SK-N-SH (cell line): ENCODE measurements around the gene RHNO1. TPM values are rescaled to one million over a fixed set of nuclear protein-coding genes. Genes with fewer than 3 reads are reported as not detected.

Experiments used
- CTCF ChIA-PET: fragments of 300-600, 350-600 bp; formaldehyde crosslinking; extraction: SDS; loops from one replicate; lab custom pipeline; 2021; lab: Yijun Ruan, JAX
- POLR2A ChIA-PET: fragments of 350-600 bp; sonication (Branson Sonifier 250); formaldehyde crosslinking; extraction: SDS; loops from one replicate; lab custom pipeline; 2020; ENCODE audit warnings: antibody characterized with exemption, inconsistent platforms; lab: Yijun Ruan, JAX
- DNase-seq: peaks from one replicate; pipeline ENCODE4 v3.0.0; 2012
- H2AFZ ChIP-seq: fragments of 200-600 bp; sonication (generic); 2 replicates; pipeline ENCODE4 v1.8.1; 2016; ENCODE audit warnings: antibody characterized with exemption, mild to moderate bottlenecking, low read depth
- H3F3A ChIP-seq: fragments of 200-600 bp; sonication (generic); replicated peaks from 2 replicates; pipeline ENCODE3; 2016; ENCODE audit warnings: antibody characterized with exemption, mild to moderate bottlenecking; ENCODE audit not compliant: insufficient read depth
- H3K27ac ChIP-seq, 2 experiments: fragments of 200-500 bp in 1 of 2; fragments of 200-600 bp in 1 of 2; sonication (Bioruptor generic) in 1 of 2; sonication (generic), shearing (Covaris generic) in 1 of 2; 2 replicates each; pipeline versions ENCODE4 v1.5.1 to v1.6.1; 2014 to 2016; ENCODE audit warnings: low read depth in 2 of 2, inconsistent platforms in 1 of 2, low read length in 1 of 2, mild to moderate bottlenecking in 1 of 2, mixed read lengths in 1 of 2
- H3K27me3 ChIP-seq: fragments of 200-600 bp; sonication (generic), shearing (Covaris generic); 2 replicates; pipeline ENCODE4 v1.6.1; 2016; ENCODE audit warnings: mixed run types; ENCODE audit not compliant: insufficient read depth
- H3K36me3 ChIP-seq, 2 experiments: fragments of 200-500 bp in 1 of 2; fragments of 200-600 bp in 1 of 2; sonication (Bioruptor generic) in 1 of 2; sonication (generic) in 1 of 2; replicated peaks in 1 of 2; 2 replicates each; pipeline versions ENCODE3 to v1.5.1; 2014 to 2016; ENCODE audit warnings: low read length in 1 of 2, mild to moderate bottlenecking in 1 of 2; ENCODE audit not compliant: insufficient read depth in 2 of 2, control insufficient read depth in 1 of 2
- H3K4me1 ChIP-seq, 2 experiments: fragments of 200-500 bp in 1 of 2; fragments of 200-600 bp in 1 of 2; sonication (Bioruptor generic) in 1 of 2; sonication (generic), shearing (Covaris generic) in 1 of 2; 2 replicates each; pipeline versions ENCODE4 v1.5.1 to v1.6.1; 2014 to 2016; ENCODE audit warnings: low read depth in 1 of 2, low read length in 1 of 2, mixed run types in 1 of 2; ENCODE audit not compliant: insufficient read depth in 2 of 2, control insufficient read depth in 1 of 2
- H3K4me2 ChIP-seq: fragments of 200-600 bp; sonication (generic), shearing (Covaris generic); 2 replicates; pipeline ENCODE4 v1.6.1; 2017; ENCODE audit warnings: mixed run types
- H3K4me3 ChIP-seq, 2 experiments: fragments of 200-500 bp in 1 of 2; fragments of 200-600 bp in 1 of 2; sonication (Bioruptor generic) in 1 of 2; sonication (generic), shearing (Covaris generic) in 1 of 2; 2 replicates each; pipeline versions ENCODE4 v1.5.1 to v1.8.1; 2014 to 2016; ENCODE audit warnings: low read depth in 2 of 2, inconsistent platforms in 1 of 2, low read length in 1 of 2, mild to moderate bottlenecking in 1 of 2, mixed read lengths in 1 of 2, moderate library complexity in 1 of 2
- H3K79me2 ChIP-seq: fragments of 200-600 bp; sonication (generic); 2 replicates; pipeline ENCODE4 v1.8.1; 2017; ENCODE audit warnings: mild to moderate bottlenecking; ENCODE audit not compliant: insufficient read depth
- H3K9ac ChIP-seq: fragments of 200-600 bp; sonication (generic); 2 replicates; pipeline ENCODE4 v1.6.1; 2017; ENCODE audit warnings: mixed run types
- H3K9me2 ChIP-seq: fragments of 200-600 bp; sonication (generic); 2 replicates; pipeline ENCODE4 v1.6.1; 2017; ENCODE audit warnings: mixed run types
- H3K9me3 ChIP-seq: fragments of 200-600 bp; sonication (generic); 2 replicates; pipeline ENCODE4 v1.6.1; 2017; ENCODE audit warnings: mixed run types, mild to moderate bottlenecking, moderate library complexity
- H4K20me1 ChIP-seq: fragments of 200-600 bp; sonication (generic); 2 replicates; pipeline ENCODE4 v1.6.1; 2017; ENCODE audit warnings: mild to moderate bottlenecking, mixed run types; ENCODE audit not compliant: insufficient read depth
- CHD2 ChIP-seq: fragments of 150-350 bp; IDR thresholded peaks from 2 replicates; pipeline ENCODE4 v1.6.1; 2018; ENCODE audit warnings: low read length; ENCODE audit not compliant: partially characterized antibody
- FOSL2 ChIP-seq: IDR thresholded peaks from 2 replicates; pipeline ENCODE4 v1.4.0; 2012; ENCODE audit warnings: low read depth, mild to moderate bottlenecking, moderate library complexity, borderline replicate concordance
- FOXJ3 ChIP-seq: sonication (generic); formaldehyde crosslinking; IDR thresholded peaks from 2 replicates; pipeline ENCODE4 v1.5.1; 2020; ENCODE audit warnings: mild to moderate bottlenecking, missing genetic modification reagents
- GABPA ChIP-seq: IDR thresholded peaks from 2 replicates; pipeline ENCODE4 v1.4.0; 2012; ENCODE audit warnings: low read depth, mild to moderate bottlenecking
- JUND ChIP-seq: IDR thresholded peaks from 2 replicates; pipeline ENCODE4 v1.4.0; 2012
- RAD21 ChIP-seq: IDR thresholded peaks from 2 replicates; pipeline ENCODE4 v1.6.1; 2012; ENCODE audit warnings: mild to moderate bottlenecking, low read length
- RFX5 ChIP-seq: IDR thresholded peaks from 2 replicates; pipeline ENCODE4 v1.6.1; 2012; ENCODE audit warnings: mild to moderate bottlenecking, improper control_type of control experiment, low read length
- SIN3A ChIP-seq: IDR thresholded peaks from 2 replicates; pipeline ENCODE4 v1.6.1; 2012; ENCODE audit warnings: low read depth, mild to moderate bottlenecking, low read length, moderate library complexity, borderline replicate concordance
- TCF12 ChIP-seq: IDR thresholded peaks from 2 replicates; pipeline ENCODE4 v1.4.0; 2012
- TEAD4 ChIP-seq: IDR thresholded peaks from 2 replicates; pipeline ENCODE4 v1.4.0; 2012; ENCODE audit warnings: mild to moderate bottlenecking, borderline replicate concordance; ENCODE audit not compliant: insufficient read depth
- YY1 ChIP-seq: IDR thresholded peaks from 2 replicates; pipeline ENCODE4 v1.4.0; 2012; ENCODE audit warnings: low read depth, mild to moderate bottlenecking
- WGBS: methylation state at CpG from one replicate; pipeline ENCODE4 v1.1.6; 2017; ENCODE audit warnings: low lambda C conversion rate; 5-methylcytosine and 5-hydroxymethylcytosine counted together
- polyA plus RNA-seq, 3 experiments: library from polyadenylated mRNA; depleted of rRNA; stranded (reverse); fragments of >200 nt; gene quantifications; 2 replicates each; pipeline ENCODE4 v1.2.3, GENCODE V29; 2012
- TF ChIP-seq, protein P1 (sequence below): IDR thresholded peaks from 2 replicates; pipeline ENCODE4; 2012
- TF ChIP-seq, protein P2 (sequence below): IDR thresholded peaks from 2 replicates; pipeline ENCODE4 v1.4.0; 2012; ENCODE audit warnings: low read depth

Gene RHNO1
- polyA plus RNA-seq, 1 of the 3 experiments (the other 2 are of a cell fraction): 28.9 TPM

DNA sequence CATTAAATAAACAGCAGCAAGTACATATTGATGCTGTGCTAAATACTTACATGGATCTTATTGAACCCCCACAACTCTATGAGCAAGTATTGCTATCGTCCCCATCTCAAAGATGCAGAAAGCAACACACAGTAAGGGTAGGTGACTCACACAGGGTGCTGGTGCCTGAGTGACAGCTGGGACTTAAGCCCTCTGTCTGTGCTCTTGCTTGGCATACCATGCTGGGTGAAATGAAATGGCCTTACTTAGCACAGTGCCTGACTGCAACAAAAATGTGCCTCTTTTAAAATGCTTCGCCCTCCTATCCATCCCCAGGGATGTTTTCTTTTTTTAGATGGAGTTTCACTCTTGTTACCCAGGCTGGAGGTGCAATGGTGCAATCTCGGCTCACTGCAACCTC is 21.0 kb upstream of the RHNO1 start:
- Histone ChIP-seq H3K27ac (no peak overlapping the region), H4K20me1 (no peaks in the 10 kb centered on the region), H3K27me3 (no peaks in the 10 kb centered on the region), H3K4me2 (no peak overlapping the region), H2AFZ (no peak overlapping the region), H3K9me2 (no peaks in the 10 kb centered on the region), H3K79me2 (no peaks in the 10 kb centered on the region)
- ChIA-PET POLR2A (no interaction called here), CTCF (interaction anchor here (2.2 to 3.8 kb wide), 3 partner anchors 29 to 186 kb away, joined by 7 to 30 read pairs (median 8); no protein-coding TSS in a partner anchor)
- 90% methylated on average over 3 of the region's 3 CpGs for WGBS
- no peak for DNase-seq
- TF ChIP-seq, protein P1, sequence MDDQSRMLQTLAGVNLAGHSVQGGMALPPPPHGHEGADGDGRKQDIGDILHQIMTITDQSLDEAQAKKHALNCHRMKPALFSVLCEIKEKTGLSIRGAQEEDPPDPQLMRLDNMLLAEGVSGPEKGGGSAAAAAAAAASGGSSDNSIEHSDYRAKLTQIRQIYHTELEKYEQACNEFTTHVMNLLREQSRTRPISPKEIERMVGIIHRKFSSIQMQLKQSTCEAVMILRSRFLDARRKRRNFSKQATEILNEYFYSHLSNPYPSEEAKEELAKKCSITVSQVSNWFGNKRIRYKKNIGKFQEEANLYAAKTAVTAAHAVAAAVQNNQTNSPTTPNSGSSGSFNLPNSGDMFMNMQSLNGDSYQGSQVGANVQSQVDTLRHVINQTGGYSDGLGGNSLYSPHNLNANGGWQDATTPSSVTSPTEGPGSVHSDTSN: peak; percentile 37; the same call in 1 of the 2 replicates
- no peak for TF ChIP-seq YY1
- TF ChIP-seq, all 33 proteins: peak for 1
- Histone ChIP-seq H3K9me3 (no peaks in the 10 kb centered on the region), H3K9ac (no peak overlapping the region), H3K4me1 (no peaks in the 10 kb centered on the region), H3K4me3 (no peak overlapping the region), H3K36me3 (peaks cover 0 to 15% of the 10 kb centered on the region in 2 experiments), H3F3A (peaks cover 8% of the 10 kb centered on the region)

DNA sequence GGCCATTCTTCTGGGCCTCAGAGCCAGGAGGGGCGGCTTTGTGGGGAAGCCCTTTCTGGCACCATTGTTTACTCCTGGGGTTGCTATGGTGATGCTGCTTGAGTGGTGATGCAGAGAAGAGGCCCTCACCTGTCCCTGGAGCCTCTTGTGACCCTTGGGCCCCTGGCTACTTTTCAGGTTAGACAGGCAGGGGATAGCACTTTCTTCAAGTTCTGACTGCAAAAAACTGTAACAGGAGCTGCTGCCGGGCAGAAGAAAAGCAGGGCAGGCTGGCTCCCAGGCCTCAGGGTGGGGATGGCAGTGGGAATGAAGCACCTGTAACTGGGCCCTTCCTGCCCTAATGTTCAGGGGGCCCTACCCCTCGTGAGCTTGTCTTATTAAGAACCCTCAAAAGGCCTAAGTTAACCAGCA is 20.0 kb upstream of the RHNO1 start, which contains the start of gene TEX52:
TSS of gene TEX52 (minus strand) at position 19 of the 411 bp plus-strand sequence. CDS start at position 6, 13 bp downstream.
- Histone ChIP-seq H2AFZ (no peak within 1 kb of the TSS), H3K4me1 (no peaks in the 10 kb centered on the region), H3K27me3 (no peaks in the 10 kb centered on the region), H3K27ac (no peak within 1 kb of the TSS), H3K4me3 (no peak within 1 kb of the TSS), H4K20me1 (no peaks in the 10 kb centered on the region), H3F3A (peaks cover 9% of the 10 kb centered on the region), H3K79me2 (no peaks in the 10 kb centered on the region), H3K4me2 (no peak within 1 kb of the TSS), H3K9me2 (no peaks in the 10 kb centered on the region), H3K9ac (no peak within 1 kb of the TSS), H3K9me3 (no peaks in the 10 kb centered on the region), H3K36me3 (peaks cover 4 to 15% of the 10 kb centered on the region in 2 experiments)
- TF ChIP-seq CHD2 (no peak), JUND (no peak), SIN3A (no peak), FOXJ3 (CRISPR knock-in tag) (no peak), RFX5 (no peak), YY1 (no peak), RAD21 (no peak), FOSL2 (no peak), TCF12 (no peak)
- TF ChIP-seq, protein P2, sequence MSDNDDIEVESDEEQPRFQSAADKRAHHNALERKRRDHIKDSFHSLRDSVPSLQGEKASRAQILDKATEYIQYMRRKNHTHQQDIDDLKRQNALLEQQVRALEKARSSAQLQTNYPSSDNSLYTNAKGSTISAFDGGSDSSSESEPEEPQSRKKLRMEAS: no peak
- POLR2A ChIA-PET: no interaction called here
- 80% methylated on average over 2 of the region's 3 CpGs for WGBS
- DNase-seq: no peak
- CTCF ChIA-PET: interaction anchor here (0.9 to 3.8 kb wide), 4 partner anchors 28 to 185 kb away, joined by 3 to 30 read pairs (median 8); no protein-coding TSS in a partner anchor

DNA sequence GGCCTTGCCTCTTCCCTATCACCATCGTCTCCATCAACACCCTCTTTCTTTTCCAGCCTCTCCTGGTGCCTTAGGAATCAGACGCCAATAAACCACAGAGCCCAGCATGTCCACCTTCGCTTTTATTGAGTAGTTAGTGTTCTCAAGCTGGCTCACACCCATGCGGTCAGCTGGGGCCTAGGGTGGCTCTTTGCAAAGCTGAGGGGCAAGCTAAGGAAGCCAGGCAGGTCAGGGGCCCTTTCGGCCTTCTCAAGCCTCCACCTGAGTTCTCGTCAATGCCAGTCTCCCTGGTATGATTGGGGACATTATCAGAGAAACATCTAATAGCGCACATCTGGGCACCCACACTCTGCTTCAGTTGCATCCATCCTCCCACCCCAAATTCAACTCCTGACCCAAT is 19.4 kb upstream of the RHNO1 start:
- Histone ChIP-seq H3K4me3 (no peak overlapping the region), H3K9me2 (no peaks in the 10 kb centered on the region), H3F3A (peaks cover 9% of the 10 kb centered on the region), H4K20me1 (no peaks in the 10 kb centered on the region), H3K4me1 (no peaks in the 10 kb centered on the region), H2AFZ (no peak overlapping the region), H3K79me2 (no peaks in the 10 kb centered on the region; the same call in 1 of the 2 replicates)
- CTCF ChIA-PET: interaction anchor here (0.9 to 3.8 kb wide), 7 partner anchors 12 to 184 kb away, joined by 3 to 30 read pairs (median 7); no protein-coding TSS in a partner anchor
- TF ChIP-seq SIN3A: no peak
- no peak for TF ChIP-seq GABPA
- TF ChIP-seq TEAD4: no peak
- TF ChIP-seq, all 33 proteins: peak for 0
- H3K9me3 ChIP-seq: no peaks in the 10 kb centered on the region
- no peak for DNase-seq
- peaks cover 4 to 17% of the 10 kb centered on the region in 2 experiments for H3K36me3 ChIP-seq
- 91% methylated on average over 7 of the region's 7 CpGs for WGBS
- no peak overlapping the region for H3K4me2 ChIP-seq
- H3K27ac ChIP-seq: no peak overlapping the region
- POLR2A ChIA-PET: no interaction called here
- H3K27me3 ChIP-seq: no peaks in the 10 kb centered on the region
- no peak overlapping the region for H3K9ac ChIP-seq
